COR-L47 (cell line): Measurements from ENCODE around the gene OPN1SW.

ENCODE experiments used
- DNase-seq: peaks from one replicate; lab custom pipeline; 2025; lab: John Stamatoyannopoulos, UW

Gene OPN1SW

DNA sequence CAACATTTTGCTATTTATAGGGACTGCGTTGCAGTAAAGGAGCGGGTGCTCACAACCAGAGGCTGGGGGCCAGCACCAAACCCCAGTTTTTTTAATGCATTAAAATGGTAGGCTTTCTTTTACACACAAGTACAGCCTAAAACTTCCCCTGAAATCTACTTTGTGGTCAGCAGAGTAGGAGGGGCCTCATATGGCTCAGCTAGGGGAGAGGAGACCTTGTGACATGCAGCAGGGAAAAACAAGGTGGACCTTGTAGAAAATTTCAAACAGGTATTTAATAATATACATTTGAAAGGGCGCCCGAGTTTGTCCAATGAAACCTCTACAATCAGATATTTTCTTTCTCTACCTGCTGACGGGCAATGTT, 17.6 kb upstream of the OPN1SW start:
- no peak for DNase-seq

GRCh38 chr7:128792471-128793180, 17.0 kb upstream of the OPN1SW start:
- DNase-seq, result peak; percentile 4

- peak; percentile 1 for DNase-seq
Measured at GRCh38 chr7:128791972-128792327, 16.4 kb upstream of the OPN1SW start.

DNA sequence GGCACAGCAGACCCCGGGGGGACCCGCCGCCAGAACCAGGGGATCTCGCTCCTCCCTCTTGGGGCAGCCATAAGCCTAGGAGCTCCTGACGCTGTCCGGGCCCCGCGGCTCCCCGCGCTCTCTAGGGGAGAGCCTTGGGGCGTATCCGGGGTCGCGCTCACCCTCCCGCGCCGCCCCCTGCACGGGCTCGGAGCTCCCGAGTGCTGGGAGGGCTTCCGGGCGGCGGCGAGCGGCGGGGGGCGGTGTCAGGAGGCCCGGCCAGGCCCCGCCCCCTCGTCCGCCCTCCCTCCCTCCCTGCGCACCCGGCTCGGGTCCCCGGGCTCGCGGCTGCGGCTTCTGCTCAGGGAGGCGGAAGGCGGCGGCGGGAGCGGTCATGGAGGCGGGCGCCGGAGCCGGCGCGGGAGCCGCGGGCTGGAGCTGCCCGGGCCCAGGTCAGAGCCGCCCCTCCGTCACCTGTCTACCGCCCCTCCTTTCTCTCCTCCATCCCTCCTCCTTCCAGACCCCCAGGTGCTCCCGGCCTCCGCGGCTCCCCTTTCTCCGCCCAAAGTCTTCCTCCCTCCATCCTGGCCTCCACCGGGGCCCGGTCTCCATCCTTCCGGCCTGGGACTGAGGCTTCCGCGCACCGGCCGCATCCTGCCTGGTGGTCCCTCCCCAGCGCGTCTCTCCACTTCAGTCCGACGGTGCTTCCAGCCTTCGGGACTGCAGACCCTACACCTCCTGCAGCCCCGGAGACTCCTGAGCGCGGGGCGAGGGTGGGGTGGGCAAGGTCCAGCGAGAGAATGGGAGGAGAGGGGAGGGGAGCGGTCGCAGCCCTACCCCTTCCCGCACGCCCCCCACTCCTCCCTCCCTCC, 15.8 kb upstream of the OPN1SW start, which contains the start of gene CCDC136:
CCDC136 (plus strand) TSS at position 848 of the 851 bp plus-strand sequence. CDS start 444 bp downstream, outside the sequence.
- DNase-seq, result peak; percentile 47

- DNase-seq, result no peak
Measured at GRCh38 chr7:128790315-128791041, 14.9 kb upstream of the OPN1SW start.

- DNase-seq, result no peak
Measured at GRCh38 chr7:128788446-128789412, 13.1 kb upstream of the OPN1SW start.

DNA sequence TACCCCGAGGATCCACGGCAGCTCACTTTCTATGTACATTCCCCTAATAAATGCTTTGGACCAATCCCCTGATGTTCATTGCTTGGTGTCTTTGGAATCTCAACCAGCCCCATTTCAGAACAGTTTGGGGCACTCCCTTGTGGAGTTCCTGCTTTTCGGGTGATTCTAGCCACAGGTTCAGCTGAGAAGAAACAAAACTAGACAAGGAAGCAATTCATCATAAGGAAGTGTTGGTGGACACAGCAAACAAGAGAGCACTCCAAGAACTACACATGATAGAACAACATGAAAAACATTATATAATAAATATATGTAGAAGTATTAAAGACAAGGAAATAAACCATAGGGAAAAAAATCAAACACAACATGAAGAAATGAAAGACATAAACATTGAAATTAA, 10.1 kb upstream of the OPN1SW start:
- no peak for DNase-seq

DNA sequence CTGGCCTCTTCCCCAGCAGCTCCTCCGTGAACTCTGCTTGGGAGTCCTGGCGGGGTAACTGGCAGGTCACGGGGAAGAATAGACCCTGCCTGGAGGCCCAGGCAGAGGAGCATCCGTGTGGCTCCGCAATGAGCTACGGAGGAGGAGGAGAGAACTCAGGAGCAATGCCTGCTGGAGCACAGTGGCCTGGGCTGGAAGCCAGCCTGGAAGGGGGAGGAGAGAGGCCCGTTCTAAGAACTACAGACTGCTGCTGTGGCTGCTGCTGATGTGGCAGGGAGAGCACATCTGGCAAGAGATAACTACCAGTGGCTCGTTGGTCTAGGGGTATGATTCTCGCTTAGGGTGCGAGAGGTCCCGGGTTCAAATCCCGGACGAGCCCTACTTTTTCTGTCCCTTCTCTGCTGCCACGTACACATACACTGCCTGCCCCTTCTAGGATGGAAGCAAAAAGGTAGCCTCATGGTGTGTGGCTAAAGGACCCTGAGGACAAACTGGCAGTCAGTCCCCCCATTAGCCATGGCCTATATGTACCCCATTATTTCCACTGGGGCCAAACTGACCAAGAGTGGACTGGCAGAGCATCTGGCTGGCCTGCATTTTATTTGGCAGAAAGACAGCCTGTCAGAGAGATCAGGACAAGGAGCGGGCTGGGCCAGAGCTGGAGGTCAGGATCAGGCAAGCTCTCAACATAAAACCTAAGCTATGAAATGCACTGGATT, 7.7 kb upstream of the OPN1SW start:
- DNase-seq, result no peak

DNA sequence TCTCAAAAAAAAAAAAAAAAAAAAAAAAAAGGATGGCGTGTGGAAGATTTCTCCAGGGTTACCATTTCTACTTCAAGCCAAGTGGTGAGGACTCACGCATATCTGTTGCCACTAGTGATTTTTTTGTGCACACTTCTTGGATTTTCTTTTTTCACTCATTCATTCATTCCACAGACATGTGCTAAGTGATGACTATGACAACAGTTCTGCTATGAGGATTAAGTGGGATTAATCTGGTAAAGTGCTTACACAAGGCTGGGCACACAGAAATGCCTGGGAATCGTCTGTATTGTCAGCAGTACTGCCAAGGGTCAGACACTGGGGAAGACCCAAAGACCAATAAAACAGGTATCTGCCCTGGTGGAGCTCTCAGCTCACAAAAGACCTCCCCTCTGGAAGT, 6.3 kb upstream of the OPN1SW start:
- no peak for DNase-seq

- no peak for DNase-seq
Measured at GRCh38 chr7:128781126-128781525, 5.5 kb upstream of the OPN1SW start.

GRCh38 chr7:128778946-128779345, 3.4 kb upstream of the OPN1SW start:
- no peak for DNase-seq

DNA sequence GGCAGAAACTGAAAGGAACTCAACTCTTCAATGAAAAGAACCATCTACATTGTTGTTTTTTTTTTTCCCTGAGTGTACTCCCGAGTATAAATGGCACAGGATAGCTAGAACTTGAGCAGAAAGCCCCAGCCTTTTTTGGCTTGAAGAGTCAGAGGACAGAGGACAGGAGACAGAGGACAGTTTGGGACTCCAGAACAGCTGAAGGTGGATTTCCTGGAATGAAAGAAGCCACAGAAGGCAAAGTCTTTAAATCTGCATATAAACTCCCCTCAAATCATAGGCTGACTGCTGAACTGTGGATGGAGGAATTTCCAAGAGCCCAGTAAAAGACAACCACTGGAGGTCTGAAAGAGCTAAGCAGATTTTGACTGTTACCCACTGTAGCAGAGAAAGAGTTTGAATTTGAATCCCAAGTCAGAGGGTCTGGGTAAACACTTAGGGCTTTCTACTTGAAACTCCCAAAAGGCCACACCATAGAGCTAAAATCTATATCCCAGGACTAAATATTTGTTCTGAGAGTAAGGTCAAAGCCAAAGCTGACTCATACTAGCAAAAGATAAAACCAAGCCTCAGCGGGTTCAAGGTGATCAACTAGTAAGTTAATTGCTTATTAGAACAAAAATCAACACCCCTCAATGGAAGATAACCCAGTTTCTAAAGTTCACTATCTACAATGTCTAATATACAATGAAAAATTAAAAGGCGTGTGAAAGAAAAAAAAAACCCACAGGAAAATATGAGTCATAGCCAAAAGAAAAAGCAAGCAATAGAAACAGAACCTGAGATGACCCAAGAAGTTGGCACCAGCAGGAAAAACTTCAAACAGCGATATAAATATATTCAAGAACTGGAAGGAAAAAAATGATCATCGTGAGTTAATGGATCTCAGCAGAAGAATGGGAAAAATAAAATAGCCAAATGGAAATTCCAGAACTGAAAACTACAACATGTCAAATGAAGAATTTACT, 1.8 kb upstream of the OPN1SW start:
- DNase-seq, result no peak

DNA sequence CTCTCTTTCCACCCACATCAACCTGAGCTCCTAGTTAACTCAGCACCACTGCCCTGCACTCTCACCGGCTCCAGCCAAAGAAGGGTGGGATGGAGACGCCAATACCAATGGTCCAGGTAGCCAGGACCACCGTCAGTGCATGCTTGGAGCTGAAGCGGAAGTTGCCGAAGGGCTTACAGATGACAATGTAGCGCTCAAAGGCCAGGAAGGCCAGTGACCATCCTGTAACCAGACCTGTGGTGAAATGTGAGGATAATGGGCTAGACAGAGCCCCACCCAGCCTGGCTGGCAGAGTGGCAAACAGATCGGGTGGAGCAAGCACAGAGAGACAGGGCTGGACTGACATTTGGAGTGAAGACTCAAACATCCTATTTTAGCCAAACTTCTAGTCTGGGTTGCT, 673 bp downstream of the OPN1SW start:
- DNase-seq, result no peak

- DNase-seq, result no peak
Measured at GRCh38 chr7:128774029-128774689, 1.4 kb downstream of the OPN1SW start.

DNA sequence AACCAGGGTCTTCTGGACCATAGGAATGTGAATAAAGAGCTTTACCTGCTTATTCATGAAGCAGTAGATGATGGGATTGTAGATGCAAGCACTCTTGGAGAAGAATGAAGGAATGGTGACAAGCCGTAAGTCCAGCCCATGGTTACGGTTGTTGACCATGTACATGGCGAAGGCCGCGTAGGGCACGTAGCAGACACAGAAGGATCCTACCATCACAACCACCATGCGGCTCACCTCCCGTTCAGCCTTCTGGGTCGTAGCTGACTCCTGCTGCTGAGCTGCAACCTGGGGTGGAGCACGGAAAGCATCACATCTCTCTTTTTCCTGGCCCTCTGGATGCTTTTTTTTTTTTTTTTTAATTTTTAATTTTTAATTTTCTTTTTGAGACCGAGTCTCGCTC, 2.0 kb downstream of the OPN1SW start:
- DNase-seq, result no peak

- DNase-seq, result no peak
Measured at GRCh38 chr7:128770233-128770632, 5.4 kb downstream of the OPN1SW start.

GRCh38 chr7:128767475-128768110, 8.0 kb downstream of the OPN1SW start:
- DNase-seq, result no peak

GRCh38 chr7:128763541-128763940, 12.1 kb downstream of the OPN1SW start:
- DNase-seq, result no peak

DNA sequence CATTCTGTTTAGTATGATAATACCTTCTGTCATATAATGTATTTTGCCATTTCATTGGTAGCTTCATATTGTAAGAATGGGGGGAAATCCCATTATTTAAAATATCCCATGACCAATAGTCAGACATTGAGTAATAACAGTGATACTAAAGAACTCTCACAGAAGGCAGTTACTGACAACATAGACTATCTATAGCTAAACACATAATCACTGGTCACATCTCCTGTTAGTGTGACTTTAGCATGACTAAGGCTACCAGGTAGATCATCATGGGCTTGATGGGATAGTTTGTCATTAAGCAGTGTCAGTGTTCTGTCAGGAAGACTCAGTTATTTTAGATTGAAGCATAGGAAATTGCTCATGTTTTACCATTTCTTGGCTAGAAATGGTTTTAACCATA, 16.4 kb downstream of the OPN1SW start:
- no peak for DNase-seq
